AG04450 (cell line): Measurements from ENCODE around the gene CCDC152. TPM values are rescaled to one million over a fixed set of nuclear protein-coding genes. Genes with fewer than 3 reads are reported as not detected.

Source experiments
- CTCF ChIA-PET: fragments of 300-600, 350-600 bp; formaldehyde crosslinking; extraction: SDS; loops from one replicate; lab custom pipeline; 2022; ENCODE audit warnings: antibody characterized with exemption, inconsistent platforms; lab: Charles Lee
- POLR2A ChIA-PET: fragments of 350-600 bp; formaldehyde crosslinking; extraction: SDS; loops from one replicate; lab custom pipeline; 2021; ENCODE audit warnings: antibody characterized with exemption, inconsistent platforms; lab: Yijun Ruan, JAX
- DNase-seq: peaks from one replicate; pipeline ENCODE4 v3.0.0-alpha.2; 2011; ENCODE audit warnings: low read depth, low spot score
- H3K27ac ChIP-seq: one replicate; pipeline ENCODE4 v1.5.1; 2012; ENCODE audit warnings: low read depth, low read length, control low read depth
- H3K27me3 ChIP-seq: one replicate; pipeline ENCODE4 v1.6.0; 2012; ENCODE audit warnings: low read length; ENCODE audit not compliant: control insufficient read depth, insufficient read depth
- H3K4me3 ChIP-seq: 2 replicates; pipeline ENCODE4 v1.5.1; 2011; ENCODE audit warnings: mild to moderate bottlenecking, low read depth, low read length, control low read depth
- H3K9me3 ChIP-seq: 2 replicates; pipeline ENCODE4 v1.5.1; 2012; ENCODE audit warnings: low read length; ENCODE audit not compliant: control insufficient read depth, insufficient read depth
- CTCF ChIP-seq: IDR thresholded peaks from 2 replicates; pipeline ENCODE4 v1.5.1; 2011; ENCODE audit warnings: low read depth, low read length, control low read depth, inconsistent platforms
- polyA minus RNA-seq: library from RNA; depleted of rRNA, polyadenylated mRNA; stranded (reverse); fragments of >200 nt; gene quantifications from 2 replicates; pipeline ENCODE4 v1.2.3, GENCODE V29; 2011; rRNA and poly(A)+ RNA removed
- polyA plus RNA-seq: library from polyadenylated mRNA; depleted of rRNA; stranded (reverse); fragments of >200 nt; gene quantifications from 2 replicates; pipeline ENCODE4 v1.2.3, GENCODE V29; 2011; rRNA removed

CCDC152 gene
- polyA plus RNA-seq (1.3 and 2.1 TPM in 2 replicates), polyA minus RNA-seq (0.74 and 1.0 TPM in 2 replicates)

- H3K4me3 ChIP-seq, result peak within 1 kb of the TSS; percentile 55
- DNase-seq, result no peak
- no peak for TF ChIP-seq CTCF
- H3K9me3 ChIP-seq, result no peaks in the 10 kb centered on the region
- H3K27ac ChIP-seq, result no peak within 1 kb of the TSS
- no peaks in the 10 kb centered on the region for H3K27me3 ChIP-seq
- CTCF ChIA-PET, result interaction anchor here (0.7 to 1.8 kb wide), 2 partner anchors 10 kb away, joined by 4 to 9 read pairs; no protein-coding TSS in a partner anchor
- POLR2A ChIA-PET, result no interaction called here
Measured at GRCh38 chr5:42756606-42757601, at the start of gene CCDC152. CCDC152 (plus strand) TSS chr5:42756818; CDS start chr5:42759122, 2,304 bp downstream.

GRCh38 chr5:42715785-42716184 is 40.8 kb upstream of the CCDC152 start:
- no peak for DNase-seq
- POLR2A ChIA-PET, result no interaction called here
- no peak for TF ChIP-seq CTCF
- no peak overlapping the region for H3K4me3 ChIP-seq
- H3K27me3 ChIP-seq, result no peaks in the 10 kb centered on the region
- no peak overlapping the region for H3K27ac ChIP-seq
- H3K9me3 ChIP-seq, result no peaks in the 10 kb centered on the region
- CTCF ChIA-PET, result interaction anchor here (0.5 kb wide), 1 partner anchor 56 kb away, joined by 3 read pairs; no protein-coding TSS in a partner anchor

- Histone ChIP-seq H3K27me3 (no peaks in the 10 kb centered on the region), H3K4me3 (no peak overlapping the region), H3K27ac (no peak overlapping the region), H3K9me3 (no peaks in the 10 kb centered on the region)
- no peak for DNase-seq
- POLR2A ChIA-PET, result no interaction called here
- CTCF ChIA-PET, result interaction anchor here (0.9 kb wide), 1 partner anchor 29 kb away, joined by 3 read pairs; no protein-coding TSS in a partner anchor
- TF ChIP-seq CTCF, result no peak
Measured at GRCh38 chr5:42718591-42718990, 38.0 kb upstream of the CCDC152 start.

- DNase-seq, result no peak
- TF ChIP-seq CTCF, result no peak
- H3K4me3 ChIP-seq, result no peak overlapping the region
- ChIA-PET CTCF (no interaction called here), POLR2A (no interaction called here)
- no peak overlapping the region for H3K27ac ChIP-seq
- no peaks in the 10 kb centered on the region for H3K9me3 ChIP-seq
- no peaks in the 10 kb centered on the region for H3K27me3 ChIP-seq
Measured at GRCh38 chr5:42719034-42719433, 37.6 kb upstream of the CCDC152 start.

- no peak for DNase-seq
- CTCF ChIA-PET, result no interaction called here
- no peak for TF ChIP-seq CTCF
- Histone ChIP-seq H3K4me3 (no peak overlapping the region), H3K27ac (no peak overlapping the region), H3K9me3 (no peaks in the 10 kb centered on the region), H3K27me3 (no peaks in the 10 kb centered on the region)
- POLR2A ChIA-PET, result no interaction called here
Measured at GRCh38 chr5:42720251-42720650, 36.4 kb upstream of the CCDC152 start.
